Superior temporal gyrus (tissue), 1 donor: ENCODE data around the gene POLG.

Experiments
- DNase-seq: peaks from one replicate; pipeline ENCODE4 v3.0.0-alpha.2; 2016; ENCODE audit errors: extremely low spot score

The POLG gene

DNA sequence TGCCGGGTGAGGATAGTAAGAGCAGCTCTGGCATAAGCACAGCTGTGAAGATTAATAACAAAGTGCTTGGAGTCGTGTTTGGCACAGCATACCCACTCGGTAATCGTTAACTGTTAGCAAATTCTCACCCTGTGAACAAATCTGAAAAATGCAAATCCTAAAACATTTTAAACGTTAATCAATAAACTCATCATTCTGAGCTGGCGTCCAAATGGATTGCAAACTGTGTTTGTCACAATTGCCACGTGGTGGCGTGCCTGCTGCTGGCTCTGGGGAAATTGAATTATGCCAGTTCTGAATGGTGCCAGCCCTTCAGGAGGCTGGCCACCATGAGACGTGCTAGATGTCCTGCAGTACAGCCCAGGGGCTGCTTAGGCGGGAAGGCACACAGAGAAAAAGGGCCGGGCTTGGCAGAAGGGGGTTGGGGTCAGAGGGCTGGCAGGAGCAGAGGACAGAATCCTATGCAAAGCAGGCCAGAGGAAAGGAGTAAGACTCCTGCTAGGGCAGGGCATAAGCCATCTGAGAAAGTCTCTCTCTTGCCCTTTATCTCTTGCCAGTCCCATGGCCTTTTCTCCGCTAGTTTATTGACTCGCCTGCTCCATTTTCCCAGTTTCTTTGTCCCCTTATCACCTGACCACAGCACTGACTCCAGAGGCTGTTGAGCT, 22.1 kb upstream of the POLG start:
- DNase-seq = peak; percentile 75

DNA sequence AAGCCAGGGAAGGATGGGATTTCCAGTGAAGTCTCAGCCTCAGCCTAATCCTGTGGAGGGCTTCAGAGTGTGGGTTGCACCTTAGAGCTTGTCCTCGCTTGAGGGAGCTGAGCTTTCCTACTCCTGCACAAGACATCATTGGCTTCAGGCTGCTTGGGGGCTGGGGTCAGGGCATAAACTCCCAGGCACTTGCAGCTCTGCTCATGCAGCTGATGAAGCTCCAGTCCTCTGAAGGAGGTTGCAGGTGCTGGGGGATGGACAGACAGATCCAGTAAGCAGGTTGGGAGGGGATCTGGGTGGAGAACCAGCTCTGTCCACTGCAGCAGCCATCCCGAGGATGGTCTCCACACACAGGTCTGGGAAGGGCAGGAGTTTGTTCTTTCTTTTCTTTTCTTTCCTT, 19.4 kb upstream of the POLG start:
- DNase-seq = no peak

DNA sequence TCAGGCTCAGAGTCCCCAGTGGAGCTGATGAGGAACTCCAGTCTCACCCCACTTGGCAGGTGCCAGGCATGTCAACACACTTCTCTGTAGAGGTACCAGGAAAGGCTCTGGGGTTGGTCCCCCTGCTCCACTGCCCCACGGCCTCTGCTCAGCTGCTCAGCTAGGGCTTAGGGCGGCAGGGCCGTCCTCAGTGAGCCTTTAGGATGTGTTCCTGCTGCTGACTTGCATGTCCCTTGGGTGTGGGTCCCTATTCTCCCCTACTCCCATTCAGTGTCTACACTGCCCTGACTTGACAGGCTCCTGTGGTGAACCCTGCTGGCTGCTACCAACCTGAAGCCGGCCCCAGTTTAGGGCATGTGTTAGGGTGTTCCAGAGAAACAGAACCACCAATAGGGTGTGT, 17.9 kb upstream of the POLG start:
- no peak for DNase-seq

DNA sequence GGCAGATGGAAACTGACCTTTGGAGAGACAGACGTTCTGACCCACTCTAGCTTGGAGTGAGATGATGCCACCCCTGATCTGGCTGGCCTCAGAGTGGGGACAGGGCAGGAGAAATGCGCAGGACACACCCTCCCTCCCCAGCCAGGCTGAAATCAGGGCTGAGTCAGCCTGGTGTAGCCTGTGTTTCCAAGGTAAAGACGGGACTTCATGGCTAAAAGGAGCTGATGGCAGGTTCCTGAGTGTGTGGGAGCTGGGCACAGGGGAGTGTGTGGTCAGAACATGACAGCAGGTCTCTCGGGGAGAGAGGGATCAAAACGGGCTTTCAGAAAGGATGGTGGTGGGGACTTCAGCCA, 14.6 kb upstream of the POLG start:
- no peak for DNase-seq

DNA sequence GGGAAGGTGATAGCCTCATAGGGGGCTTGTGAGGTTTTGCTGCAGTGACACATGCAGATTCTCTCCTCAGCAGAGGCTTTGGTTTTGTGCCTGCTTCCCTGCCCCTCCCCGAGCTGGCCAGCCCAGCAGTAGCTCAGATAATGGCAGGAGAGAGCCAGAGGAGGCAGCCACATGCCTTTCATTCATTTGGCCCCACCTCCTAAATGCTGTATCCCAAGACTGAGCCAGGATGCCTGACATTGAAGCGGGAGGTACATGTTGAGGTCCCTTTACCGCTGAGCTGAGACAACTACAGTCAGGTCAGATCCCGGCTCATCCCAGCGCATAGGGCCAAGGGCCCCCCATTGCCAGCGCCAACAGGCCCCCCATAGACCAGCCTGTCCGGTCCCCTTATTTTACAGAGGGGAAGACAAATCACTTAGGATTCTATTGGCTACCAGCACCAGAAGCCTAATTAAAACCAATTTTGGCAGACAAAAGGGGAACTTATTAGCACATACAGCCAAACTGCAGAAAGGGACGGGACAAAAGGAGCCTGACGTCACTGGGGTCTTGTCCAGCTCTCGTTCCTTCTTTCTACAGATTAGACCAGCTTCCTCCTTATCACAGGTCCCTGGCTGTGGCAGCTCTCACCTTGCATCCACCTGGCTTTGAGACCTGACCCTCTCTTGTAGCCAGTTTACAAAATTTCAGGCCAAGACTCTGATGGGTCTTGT, 12.1 kb upstream of the POLG start:
- DNase-seq = no peak

DNA sequence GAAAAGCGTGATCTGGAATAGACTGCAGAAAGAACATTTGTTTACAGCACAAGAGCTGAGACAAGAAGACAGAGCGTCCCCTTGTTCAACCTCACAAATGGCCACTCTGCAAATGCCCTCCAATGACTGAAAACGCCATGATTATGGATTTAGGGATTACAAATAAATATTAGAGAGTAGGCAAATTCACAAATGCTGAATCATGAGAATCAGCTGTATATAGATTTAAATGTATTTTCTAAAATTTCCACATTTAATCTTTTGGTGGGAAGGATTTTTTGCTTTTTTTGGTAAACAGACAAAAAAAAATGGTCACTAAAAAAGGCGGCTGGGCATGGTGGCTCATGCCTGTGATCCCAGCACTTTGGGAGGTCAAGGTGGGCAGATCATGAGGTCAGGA, 10.6 kb upstream of the POLG start:
- DNase-seq = no peak

DNA sequence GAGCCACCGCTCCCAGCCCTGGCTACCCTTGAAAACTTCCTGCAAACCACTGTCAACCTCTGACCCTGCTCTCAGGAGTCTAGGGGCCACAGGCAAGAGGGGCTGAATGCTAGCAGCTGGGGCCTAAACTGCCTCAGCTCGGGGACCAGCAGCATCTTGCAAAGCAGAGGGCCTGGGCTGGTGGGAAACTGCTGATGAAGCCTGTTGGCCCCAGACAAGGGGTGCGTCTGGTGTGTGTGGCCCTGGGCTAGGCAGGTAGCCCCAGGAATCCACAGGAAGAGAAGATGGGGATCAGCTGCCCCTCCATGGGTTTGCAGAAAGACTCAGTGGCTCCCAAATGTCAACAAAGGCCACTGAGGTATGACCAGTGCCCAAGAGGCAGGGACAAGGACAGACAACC, 8.2 kb upstream of the POLG start:
- DNase-seq = no peak

DNA sequence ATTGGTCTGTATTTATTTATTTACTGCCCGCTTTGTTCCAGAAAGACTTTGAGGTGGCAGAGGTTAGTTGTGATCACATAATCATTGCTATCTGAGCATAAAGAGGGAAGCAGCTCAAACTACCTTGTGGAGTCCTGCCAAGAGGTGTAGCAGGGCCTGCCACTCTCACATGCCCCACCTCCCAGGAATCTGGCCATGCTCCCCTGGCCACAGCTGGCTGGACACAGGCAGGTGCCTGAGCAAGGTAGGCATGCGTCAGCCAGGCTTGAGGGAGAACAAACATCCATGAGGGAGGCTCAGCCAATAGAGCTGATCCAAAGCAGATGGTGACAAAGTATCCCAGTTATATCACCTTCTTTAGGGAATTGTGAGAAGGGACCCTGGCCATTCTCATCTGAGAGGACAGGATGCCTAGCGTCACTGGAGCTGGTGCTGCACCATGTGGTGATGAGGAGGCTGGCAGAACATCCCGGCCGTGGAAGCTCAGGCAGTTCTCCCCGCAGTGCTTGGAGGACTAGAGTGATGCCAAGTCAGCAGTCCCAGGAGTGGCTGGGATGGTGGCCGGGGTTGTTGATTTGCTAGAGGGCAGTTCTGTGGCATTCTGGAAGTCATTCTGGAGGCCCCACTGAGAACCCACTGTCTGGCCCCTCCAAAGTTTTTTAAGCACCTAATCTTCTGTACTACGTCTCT, 6.8 kb upstream of the POLG start:
- DNase-seq = no peak

DNA sequence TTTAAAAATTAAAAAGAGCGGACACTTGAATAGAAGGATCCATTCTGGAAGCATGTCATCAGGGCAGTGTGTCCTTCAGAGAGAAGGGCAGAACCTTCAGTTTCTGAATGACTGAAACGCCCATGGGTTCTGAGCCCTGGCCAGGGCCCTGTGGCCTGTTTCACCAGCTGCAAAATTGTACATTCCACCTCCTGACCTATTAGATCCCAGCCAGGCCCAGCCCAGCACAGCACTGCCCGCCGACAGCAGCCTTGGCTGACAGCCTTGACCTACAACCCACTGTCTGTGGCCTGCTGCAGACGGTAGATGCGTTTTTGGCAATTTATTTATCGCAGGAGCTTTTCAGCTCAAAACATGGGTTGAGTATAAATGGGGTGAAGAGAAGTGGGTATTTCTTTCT, 5.9 kb upstream of the POLG start:
- DNase-seq = no peak

DNA sequence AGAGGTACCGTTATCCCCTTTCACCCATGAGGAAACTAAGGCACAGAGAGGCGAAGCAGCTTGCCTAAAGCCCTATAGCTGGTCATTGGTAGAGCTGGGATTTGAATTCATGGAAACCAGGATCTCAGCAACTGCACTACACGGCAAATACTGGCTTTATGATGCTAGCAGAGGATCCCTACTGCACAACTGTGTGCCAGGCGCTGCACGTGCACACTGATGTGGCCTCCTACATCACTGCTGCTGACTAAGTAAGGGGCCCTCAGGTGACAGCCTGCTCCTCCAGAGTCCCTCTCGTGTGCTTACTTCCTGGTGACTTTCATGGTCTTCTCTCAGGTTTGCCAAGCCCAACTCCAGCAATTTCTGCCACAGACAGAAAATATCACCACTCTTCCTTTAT, 3.4 kb upstream of the POLG start:
- DNase-seq = no peak

DNA sequence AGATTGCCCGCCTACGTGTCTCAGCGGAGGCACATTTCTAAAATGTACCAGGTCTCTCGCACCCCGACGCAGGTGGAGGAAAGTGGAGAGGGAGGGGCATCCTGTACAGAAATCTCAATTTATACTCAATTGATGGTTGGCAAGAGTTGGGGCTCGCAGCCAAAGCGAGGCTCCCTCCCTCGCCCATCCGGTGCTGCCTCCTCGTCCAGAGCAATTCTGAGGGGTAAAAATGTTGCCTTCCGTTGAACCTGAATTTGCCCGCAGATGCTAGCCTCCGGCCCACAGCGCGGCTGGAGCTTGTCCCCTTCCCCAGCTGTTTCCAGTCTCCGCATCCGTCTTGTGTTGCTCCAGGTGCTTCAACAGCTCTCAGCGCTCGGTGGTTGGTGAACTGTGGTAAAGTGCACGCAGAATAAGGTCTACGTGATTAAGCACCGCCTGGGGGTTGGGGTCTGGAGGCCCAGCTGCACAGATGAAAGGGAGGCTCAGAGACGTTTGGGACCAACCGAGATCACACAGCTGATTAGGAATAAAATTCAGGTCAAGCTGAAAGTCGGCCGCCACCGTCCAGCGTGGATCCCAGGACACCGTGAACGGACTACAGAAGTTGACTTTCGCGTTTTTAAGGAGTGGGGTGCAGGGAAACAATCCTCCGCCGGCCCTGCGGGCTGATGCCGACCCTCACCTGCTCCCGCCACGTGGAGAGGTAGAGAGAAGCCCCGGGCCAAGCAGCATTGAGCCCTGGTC, 846 bp upstream of the POLG start:
- no peak for DNase-seq

DNA sequence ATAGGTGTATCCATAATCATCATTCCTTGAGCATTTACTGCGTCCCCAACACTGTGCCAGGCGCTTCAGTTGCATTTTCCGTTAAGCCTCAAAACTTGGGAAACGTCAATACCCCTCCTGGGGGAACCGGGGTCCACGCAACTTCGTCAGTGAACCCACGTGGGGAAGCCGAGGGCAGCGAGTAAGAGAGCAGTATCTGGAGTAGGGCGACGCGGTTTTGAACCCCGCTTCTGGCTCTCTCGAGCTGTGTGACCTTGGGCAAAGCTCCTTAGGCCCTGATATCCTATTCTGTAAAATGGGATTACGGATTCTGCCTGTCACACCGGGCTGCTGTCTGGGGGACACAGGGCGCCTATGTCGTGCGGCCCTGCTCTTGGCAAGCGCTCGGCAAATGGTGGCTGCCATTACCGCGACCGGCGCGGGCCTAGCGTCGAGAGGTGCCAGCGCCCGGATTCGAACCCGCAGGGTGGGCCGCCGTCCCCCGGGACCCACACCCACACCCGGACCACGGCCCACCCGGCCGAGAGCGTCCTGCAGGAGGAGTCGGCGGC, 590 bp downstream of the POLG start:
- DNase-seq = no peak

DNA sequence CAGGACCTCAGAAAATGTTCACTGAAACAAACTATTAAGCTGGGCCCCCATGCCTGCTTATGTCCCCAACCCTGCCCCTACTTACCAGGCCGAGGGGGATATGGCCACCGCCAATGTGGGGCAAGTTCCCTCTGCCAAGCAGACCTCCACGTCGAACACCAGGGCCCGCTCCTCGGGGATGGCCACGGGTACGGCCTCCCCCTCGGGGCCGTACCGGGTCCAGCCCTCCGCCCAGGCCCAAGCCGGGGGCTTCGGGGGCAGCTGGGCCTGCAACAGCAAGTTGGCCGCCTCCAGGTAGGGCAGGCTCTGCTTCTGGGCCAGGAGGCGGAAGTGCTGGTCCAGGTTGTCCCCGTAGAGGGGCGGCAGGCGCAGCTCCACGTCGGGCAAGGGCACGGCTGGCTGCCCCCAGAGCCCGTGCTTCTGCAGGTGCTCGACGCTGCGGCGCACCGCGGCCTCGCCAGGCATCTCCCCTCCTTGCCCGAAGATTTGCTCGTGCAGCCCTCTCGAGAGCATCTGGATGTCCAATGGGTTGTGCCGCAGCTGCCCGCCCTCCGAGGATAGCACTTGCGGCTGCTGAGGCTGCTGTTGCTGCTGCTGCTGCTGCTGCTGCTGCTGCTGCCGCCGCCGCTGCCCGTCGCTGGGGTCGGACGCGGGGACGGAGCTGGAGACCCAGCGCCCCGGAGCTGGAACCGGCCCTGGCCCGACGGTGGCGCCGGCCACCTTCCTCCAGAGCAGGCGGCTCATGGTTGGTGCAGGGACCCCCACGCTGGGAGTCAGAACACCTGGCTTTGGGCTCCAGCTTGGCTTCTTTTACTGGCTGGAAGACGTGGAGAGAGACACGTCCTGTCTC, 1.4 kb downstream of the POLG start:
- DNase-seq = no peak

DNA sequence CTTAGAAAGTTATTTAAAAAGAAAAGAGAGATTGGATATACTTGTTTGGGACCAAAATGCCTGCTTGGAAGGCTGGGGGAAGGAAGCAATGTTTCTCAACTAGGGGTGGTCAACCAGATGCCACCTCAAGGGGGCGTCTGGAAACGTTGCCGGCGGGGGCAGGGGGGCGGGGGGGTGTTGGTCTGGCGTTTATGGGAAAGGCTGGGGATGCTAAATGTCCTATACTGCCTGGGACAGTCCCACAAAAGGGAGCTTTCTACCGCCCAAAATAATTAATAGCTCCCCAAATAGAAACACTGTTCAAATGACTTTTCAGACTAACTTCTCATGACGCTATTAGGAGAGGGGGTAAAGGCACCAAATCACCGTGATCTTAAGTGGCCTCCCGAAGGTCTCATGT, 2.2 kb downstream of the POLG start:
- DNase-seq = no peak

DNA sequence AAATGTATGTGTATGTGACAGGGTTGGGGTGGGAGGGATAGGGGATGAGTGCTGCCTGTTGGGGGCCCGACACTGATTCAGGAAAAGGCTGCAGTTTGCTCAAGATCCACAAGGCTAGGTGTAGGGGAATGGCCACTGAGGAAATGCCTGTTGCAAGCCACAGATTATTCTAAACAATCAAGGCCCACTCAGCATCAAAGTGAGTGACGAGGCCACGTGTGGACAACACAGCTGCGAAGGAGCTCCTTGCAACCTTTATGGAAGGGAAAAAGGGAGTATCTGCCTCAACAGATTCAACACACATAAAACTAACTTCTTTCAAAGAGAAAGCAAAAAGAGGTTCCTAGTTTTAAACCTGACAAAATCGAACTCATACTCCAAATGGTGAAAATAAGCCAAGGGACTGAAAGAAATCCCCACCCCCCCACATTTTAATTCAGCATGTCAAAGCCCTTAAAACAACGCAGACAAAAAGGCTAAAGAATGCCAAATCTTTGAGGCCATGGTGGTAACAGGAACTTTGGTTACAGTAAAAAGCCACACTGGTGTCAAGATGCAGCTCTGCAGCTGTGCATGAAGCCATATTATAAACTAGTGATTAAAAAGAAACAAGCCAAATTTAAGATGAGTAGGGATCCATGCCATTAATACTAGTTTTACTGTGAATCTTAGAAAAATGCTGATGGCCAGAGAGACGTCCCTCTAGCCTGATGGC, 3.6 kb downstream of the POLG start:
- DNase-seq = no peak

DNA sequence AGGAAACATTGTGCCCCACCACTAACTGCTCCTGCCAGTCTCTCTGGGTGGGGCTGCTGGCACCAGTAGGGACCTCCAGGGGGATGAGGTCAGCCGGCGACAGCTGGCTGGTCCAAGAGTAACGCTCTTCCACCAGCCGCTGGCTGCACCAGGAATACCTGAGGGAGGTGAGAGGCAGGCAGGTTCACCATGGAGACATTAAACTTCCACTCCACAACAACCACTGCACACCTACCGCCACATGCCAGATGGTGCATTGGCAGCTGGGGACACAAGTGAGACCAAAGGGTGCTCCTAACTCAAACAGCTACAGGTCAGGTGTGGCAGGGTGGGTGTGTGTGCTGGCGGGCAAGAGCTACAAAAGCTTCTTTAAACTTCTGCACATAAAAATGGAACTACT, 4.5 kb downstream of the POLG start:
- DNase-seq = no peak

DNA sequence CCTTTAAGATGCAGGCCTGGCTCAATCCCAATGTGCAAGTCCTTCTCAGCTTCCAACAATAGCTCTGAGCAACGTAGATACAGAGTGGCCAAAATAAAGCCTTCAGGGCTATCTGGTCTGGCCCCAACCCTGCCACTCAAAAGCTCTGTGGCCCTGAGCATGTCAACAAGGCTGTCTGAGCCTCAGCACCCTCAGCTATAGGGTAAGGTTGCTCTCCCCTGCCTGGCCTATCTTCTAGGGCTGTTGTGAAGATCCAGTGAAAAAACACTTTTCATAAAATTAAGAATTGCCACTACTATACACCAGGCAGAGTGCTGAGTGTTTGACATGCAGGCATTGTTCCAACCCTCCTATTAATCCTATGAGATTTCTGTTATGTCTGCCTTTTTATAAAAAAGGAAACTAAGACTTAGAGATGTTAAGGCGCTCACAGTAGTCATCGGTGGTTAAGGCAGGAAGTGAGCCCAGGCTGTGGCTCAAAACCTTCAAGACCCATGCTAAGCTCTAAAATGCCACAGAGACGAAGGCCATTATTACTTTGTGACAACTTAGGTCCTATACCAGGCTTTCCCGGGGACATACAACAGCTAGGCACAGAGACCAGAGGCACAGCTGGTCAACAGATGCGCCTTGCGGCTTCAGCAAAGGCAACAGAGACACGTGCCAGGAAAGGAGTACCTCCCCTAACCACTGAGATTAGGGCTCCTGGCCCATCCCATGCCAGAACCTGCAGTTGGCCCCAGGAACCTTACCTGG, 5.1 kb downstream of the POLG start:
- no peak for DNase-seq

DNA sequence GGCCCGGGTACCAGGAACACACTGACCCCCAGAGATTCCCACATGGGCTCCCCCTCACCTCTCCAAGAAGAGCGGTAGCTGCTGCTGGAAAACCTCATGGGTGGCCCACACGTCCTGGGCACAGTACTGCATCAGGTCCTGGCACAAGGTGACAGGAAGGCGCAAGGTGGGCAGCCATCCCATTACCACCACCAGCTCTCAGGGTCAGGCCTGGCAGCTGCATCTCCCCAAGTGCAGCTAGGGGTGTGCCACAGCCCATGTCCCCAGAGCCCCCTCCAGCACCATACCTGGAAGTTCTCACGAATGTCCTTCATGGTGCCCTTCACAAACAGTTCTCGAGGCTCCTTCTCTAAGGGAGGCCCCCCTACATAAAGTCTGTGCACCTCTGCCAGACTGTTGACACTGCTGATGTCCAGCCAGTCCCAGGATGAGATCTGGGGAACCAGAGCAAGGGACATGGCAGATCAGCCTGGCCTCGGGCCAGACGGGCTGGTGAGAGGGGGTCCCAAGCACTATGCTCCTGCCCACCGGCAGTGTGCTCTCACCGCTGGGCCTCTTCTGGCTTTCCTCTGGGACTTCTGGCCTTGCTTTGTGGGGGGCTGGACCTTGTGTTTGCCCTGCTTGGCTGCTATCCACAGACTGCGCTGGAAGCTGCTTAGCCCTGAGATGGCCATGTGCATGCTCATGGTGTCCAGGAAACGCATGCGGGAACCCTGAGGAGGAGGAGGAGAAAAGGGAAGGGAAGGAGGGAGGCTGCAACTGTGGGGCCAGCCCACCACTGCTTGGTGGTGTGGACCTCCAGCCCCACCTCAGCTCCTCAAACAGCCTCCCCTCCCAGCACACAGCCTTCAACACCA, 6.0 kb downstream of the POLG start:
- DNase-seq = no peak

DNA sequence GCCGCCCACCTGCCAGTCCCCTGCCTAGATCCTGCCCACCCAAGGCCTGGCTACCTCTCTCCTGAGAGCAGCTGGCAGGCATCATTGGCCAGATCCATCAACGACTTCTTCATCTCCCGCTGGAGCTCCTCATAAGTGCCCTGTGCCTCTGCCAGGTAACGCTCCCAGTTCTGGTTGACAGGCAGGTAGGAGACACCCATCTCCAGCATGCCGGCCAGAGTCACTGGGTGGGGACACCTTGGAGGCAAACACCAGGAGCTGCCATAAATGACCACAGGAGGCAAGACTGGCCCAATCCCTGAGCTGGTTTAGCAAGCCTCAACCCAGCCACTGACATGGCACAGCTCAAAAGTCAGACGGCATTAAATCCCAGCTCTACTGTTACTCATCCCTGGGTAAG, 7.5 kb downstream of the POLG start:
- no peak for DNase-seq
